ENCODE data around the gene RASGRP2. TPM values are rescaled to one million over a fixed set of nuclear protein-coding genes. Genes with fewer than 3 reads are reported as not detected.

Gene RASGRP2
- polyA plus RNA-seq, 3 donors: 4.1 to 6.7 (median 5.4) TPM

DNA sequence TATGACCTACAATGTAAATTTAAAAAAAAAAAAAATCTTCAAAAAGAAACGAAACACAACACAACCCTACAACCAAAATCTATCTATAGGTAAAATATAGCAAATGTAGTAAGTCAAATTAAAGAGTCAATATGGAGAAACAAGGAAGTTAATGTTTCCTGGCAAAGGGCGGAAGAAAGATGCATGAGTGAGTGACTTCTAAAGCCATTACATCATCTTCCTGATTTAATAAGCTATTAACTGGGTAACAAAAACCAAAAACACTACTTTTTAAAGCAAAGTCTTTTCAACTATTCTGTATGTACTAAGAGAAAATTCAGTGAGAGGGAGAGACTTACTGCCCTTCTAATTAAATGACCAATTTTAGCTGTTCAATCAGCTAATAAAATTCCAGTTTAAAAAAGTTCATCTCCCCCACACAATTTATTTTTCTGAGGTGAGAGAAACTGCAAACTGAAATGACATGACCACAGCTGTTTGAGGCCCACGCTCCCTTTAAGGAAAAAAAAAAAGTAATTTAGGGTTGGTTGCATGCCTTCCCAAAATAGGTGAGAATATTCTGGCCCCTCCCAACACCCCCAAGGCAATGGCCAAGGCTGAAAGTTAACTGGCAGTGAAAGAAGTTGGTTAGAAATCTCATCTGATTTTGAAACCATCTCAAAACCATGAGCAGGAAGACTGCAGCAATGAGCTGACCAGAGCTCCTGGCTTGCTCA, 28.5 kb upstream of the RASGRP2 start:
- no peak for DNase-seq

DNA sequence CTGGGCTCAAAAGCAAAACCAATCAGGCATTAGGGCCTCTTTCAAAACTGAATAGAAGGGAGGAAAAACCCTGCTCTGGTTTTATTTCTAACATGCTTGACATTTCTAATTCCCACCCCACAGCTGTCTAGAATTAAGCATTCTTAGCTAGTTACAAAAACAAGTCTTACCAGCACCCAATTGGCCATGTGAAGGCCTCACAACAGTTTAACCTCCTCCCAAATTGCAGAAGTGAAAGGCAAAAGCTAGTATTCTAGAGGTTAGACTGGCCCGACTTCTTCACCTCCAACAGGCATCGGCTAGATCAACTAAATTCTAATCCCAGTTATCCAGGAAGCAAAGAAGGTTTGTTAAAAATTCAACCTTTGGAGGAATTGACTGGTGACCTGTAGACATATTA, 27.9 kb upstream of the RASGRP2 start:
- DNase-seq: no peak

DNA sequence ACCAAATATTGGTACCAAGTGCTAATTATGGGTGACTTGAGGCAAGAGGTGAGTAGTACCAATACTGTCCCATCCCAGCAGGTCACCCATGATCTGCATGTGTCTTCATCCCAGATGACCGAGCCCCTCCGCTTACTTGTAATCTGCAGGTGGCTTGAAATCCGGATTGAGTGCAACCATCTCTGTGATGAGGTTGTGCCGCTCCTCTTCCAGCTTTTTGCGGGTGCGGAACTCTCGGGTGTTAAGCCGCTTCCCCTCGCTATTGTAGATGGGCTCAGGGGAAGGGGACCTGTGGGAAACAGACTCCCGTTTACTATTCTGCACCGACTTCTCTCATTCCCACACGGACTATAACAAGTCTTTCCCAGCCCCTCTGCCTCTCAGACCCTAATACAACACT, 26.2 kb upstream of the RASGRP2 start:
- DNase-seq: no peak

GRCh38 chr11:64769283-64769682, 25.3 kb upstream of the RASGRP2 start:
- no peak for DNase-seq

- DNase-seq: no peak
Observed at GRCh38 chr11:64768300-64768694, 24.4 kb upstream of the RASGRP2 start.

- no peak for DNase-seq
Observed at GRCh38 chr11:64767344-64768299, 23.7 kb upstream of the RASGRP2 start.

DNA sequence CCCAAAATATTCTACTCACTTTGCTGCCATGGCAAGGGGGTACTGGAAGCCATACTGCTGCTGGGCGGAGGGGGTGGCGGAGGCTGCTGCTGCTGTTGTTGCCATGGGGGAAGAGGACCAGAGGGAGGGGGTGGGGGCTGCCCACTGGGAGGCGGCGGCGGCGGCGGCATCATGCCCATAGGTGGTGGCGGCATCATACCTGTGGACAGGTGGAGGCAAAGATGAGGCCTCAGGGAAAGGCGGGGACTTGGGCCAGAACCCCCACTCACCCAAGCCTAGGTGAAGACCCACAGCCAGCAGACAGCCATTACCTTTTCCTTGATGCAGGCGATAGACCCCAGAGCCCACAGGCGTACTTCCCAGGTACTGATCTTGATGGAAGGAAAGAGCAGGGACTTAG, 22.9 kb upstream of the RASGRP2 start:
- DNase-seq: no peak

DNA sequence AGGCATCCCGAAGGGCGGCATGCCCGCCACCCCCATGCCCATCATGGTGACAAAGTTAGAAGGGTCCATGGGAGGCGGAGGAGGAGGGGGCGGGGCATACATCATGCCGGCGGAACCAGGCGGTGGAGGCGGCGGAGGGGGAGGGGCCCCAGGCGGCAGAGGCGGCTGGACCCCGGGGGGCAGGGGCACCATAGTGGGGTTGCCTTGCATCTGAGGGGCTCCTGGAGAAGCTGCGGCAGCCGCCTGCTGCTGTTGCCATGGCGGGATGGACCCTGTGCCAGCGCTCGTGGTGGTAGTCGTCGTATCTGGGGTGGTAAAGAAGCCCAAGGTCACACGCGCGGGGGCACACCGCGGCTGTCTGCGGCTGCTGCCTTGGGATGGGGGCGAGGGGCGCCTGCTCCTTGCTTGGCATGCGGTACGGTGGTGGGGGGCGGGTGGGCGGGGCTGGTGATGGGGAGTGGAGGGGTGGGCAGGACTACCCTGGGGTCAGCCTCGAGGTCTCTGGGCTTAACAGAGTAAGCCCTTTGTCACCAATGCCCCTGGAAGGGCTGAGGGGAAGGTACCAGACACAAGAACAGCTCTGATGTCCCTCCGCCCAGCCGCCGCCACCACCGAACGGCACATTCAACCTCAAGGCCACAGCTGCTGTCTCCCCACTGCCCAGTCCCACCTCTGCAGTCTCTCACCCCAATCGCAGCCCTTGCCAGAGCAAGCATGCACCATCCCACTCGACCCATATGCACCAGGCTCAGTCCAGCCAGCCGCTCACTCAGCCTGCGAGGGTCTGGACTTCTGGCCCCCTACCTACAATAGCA, 22.1 kb upstream of the RASGRP2 start:
- no peak for DNase-seq

DNA sequence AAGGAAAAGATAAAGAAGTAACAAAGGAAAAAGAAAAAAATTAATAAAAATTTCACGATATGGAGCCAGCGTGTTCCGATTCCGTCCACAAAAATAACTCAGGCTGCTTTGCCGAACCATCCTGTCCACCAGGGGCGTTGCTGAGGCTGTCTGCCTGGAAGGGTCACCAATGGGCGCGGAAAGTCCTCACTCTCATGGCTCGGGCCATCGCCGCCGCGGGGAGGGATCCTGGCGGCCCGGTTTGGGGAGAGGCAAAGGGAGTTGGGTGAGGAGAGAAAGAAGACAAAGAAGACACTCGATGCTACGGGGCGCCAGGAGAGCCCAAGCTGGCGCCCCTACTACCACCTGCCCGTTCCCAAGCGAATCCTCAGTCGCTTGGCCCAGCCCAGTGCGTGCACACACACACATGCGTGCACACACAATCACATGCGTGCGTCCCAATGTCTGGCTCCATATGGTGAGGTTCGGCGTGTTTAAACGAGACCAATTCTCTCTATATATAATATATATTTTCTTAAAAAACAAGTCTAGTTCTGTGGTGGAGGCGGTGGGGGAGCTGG, 21.4 kb upstream of the RASGRP2 start:
- DNase-seq: no peak

GRCh38 chr11:64764753-64765152, 20.8 kb upstream of the RASGRP2 start:
- no peak for DNase-seq

GRCh38 chr11:64764040-64764611, 20.2 kb upstream of the RASGRP2 start:
- DNase-seq: no peak

GRCh38 chr11:64763526-64764039, 19.6 kb upstream of the RASGRP2 start:
- no peak for DNase-seq

- DNase-seq: peak; percentile 91
Observed at GRCh38 chr11:64762674-64763525, 19.0 kb upstream of the RASGRP2 start.

DNA sequence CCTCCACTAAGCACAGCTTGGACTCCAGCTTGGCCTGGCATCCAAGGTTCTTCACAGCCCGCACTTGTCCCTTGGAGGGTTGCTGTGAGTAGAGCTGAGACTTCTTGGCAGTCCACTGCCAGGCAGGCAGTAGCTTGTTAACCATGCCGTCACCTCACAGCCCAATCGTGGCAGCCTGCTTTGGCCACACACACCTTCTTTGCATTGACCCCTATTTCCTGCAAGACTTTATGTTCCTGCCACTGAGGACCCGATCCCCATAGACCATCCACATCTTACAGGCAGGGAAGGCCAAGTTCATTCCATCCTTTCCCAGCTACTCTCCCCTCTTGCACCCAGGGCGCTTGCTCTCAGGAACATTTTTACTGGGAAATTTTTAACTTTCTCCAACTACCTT, 18.3 kb upstream of the RASGRP2 start:
- DNase-seq: no peak

- no peak for DNase-seq
Observed at GRCh38 chr11:64760759-64761420, 16.9 kb upstream of the RASGRP2 start.

GRCh38 chr11:64759722-64760719, 16.1 kb upstream of the RASGRP2 start, which contains the start of gene PYGM:
Gene PYGM, minus strand, starts transcription at chr11:64759974. Its CDS starts 76 bp downstream, at chr11:64759898.
- no peak for DNase-seq

GRCh38 chr11:64759131-64759721, 15.3 kb upstream of the RASGRP2 start:
- DNase-seq: no peak
